ENCODE results near the gene SSBP2.
"Not testable (repeated sequence)": the region's sequence is repeated elsewhere in the genome, so short reads cannot be mapped to it uniquely, and the experiment has no call there.

Gene SSBP2

DNA sequence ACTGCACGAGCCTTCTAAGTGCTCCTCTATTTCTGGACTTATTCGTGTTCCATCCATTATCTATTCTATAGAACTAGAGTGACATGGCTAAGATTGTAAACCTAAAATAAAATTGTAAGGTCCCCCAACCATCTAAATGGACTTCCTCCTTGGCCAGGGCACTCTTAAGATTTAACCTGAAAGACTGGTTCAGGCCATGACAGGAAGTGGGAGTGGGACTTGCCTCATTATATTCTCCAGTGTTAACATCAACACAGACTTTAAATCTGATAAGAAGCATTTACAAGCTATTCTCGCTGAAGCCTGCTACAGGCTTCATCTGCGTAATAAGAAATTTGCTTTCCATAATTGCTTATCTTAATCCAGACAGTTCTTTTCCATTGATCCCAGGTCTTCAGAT, 117.0 kb downstream of the SSBP2 start:
- TF ChIP-seq, protein P1, sequence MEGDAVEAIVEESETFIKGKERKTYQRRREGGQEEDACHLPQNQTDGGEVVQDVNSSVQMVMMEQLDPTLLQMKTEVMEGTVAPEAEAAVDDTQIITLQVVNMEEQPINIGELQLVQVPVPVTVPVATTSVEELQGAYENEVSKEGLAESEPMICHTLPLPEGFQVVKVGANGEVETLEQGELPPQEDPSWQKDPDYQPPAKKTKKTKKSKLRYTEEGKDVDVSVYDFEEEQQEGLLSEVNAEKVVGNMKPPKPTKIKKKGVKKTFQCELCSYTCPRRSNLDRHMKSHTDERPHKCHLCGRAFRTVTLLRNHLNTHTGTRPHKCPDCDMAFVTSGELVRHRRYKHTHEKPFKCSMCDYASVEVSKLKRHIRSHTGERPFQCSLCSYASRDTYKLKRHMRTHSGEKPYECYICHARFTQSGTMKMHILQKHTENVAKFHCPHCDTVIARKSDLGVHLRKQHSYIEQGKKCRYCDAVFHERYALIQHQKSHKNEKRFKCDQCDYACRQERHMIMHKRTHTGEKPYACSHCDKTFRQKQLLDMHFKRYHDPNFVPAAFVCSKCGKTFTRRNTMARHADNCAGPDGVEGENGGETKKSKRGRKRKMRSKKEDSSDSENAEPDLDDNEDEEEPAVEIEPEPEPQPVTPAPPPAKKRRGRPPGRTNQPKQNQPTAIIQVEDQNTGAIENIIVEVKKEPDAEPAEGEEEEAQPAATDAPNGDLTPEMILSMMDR (IDR thresholded peaks at IDR 0.05; ENCODE audit: low read depth, low read length, missing control alignments) = no peak
- H3K4me3 ChIP-seq (ENCODE audit: low read depth, low read length) = no peak overlapping the region
- no peak for DNase-seq (ENCODE audit: low read depth)

DNA sequence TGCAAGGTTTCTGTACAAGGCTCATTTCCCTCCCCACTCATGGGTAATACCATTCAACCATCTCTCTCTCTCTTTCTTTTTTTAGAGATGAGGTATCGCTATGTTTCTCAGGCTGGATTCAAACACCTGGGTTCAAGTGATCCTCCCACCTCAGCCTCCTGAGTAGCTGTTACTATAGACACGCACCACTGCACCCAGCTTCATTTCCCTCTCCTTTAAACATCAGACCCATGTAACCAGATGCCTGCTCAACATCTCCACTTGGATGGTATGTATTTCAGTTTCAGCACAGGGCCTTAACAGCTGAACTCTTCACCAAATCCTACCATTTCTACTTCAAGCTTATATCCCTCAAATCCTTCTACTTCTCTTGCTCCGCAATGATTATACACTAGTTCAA, 117.4 kb downstream of the SSBP2 start:
- TF ChIP-seq, protein P1 (IDR thresholded peaks at IDR 0.05; ENCODE audit: low read depth, low read length, missing control alignments) = no peak
- no peak overlapping the region for H3K4me3 ChIP-seq (ENCODE audit: low read depth, low read length)
- DNase-seq (ENCODE audit: low read depth) = peak; percentile 19

DNA sequence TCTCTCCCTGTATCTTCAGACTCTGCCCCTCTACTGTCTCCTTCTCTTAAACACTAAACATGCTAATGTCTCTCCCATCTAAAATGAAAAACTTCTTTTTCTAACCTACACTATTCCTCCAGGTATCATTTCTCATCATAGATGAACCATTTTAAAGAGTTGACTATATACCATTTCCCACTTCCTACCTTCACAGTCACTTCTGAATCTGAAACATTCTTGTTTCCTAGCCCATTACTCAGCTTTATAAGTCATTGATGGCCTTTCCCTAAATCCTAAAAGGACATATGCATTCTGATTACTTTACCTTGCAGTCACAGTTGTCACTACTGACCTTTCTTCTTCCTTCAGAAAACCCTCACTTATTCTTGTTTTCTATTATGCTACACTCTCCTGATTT, 118.2 kb downstream of the SSBP2 start:
- TF ChIP-seq, protein P1 (IDR thresholded peaks at IDR 0.05; ENCODE audit: low read depth, low read length, missing control alignments) = no peak
- DNase-seq (ENCODE audit: low read depth) = no peak

DNA sequence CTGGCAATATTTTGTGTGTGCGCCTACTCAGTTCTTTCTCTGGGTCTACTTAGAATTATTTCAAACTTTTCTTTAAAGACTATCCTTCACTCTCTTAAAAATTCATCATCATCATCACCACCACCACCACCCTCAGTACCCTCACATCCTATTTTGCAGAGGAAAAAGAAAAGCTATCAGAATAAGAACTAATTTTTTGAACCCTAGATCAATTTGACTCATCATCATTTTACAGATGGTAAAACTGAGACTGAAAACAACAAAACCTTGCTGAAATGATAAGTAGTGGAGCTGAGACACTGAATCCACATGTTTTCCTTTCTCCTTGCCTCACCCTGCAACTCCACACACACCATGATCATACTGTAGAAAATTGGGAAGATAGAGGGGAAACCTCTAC, 119.3 kb downstream of the SSBP2 start:
- no peak overlapping the region for H3K4me3 ChIP-seq (ENCODE audit: low read depth, low read length)
- TF ChIP-seq, protein P1 (IDR thresholded peaks at IDR 0.05; ENCODE audit: low read depth, low read length, missing control alignments) = no peak
- no peak for DNase-seq (ENCODE audit: low read depth)

More for the DNA sequence above, 118.2 kb downstream of the SSBP2 start:
- H3K4me3 ChIP-seq (ENCODE audit: low read depth, low read length) = no peak overlapping the region

DNA sequence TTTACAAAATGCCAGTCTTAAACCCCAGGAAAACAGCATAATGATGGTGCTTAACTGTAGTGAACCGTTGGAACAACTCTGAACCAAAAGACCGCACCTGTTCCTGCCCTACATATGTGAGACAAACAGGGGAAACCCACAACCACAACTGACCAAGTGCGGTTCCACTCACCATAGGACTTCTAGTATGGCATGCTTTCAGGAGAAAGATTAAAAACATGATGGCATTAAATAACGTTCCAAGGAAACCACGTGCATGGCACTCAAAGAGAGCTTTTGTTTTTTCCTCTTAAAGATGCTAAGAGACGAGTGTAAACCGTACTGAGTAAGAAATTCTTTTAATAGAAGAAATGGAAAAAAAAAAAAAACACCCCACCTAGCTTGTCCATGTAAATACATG, 119.8 kb downstream of the SSBP2 start:
- H3K4me3 ChIP-seq (ENCODE audit: low read depth, low read length) = no peak overlapping the region; the same call in 1 of the 2 replicates
- TF ChIP-seq, protein P1 (IDR thresholded peaks at IDR 0.05; ENCODE audit: low read depth, low read length, missing control alignments) = no peak
- peak; percentile 57 for DNase-seq (ENCODE audit: low read depth)

DNA sequence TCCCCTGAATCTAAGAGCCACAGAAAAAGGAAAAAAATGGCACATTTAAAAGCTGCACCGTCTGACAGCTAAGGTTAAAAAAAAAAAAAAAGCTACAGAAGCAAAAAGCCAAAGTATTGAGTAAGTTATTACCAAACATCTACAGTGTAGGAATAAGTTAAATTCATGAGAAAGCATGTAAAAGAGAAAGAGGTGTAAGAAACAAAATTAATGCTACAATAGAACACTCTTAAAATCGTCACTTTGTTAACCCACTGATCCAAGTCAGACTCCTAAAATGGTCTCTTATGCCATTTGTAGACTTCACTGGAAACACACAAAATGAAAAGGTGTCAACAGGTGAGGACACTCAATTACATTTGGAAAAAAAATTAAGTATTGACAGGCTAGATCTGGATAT, 120.2 kb downstream of the SSBP2 start:
- H3K4me3 ChIP-seq (ENCODE audit: low read depth, low read length) = no peak overlapping the region
- TF ChIP-seq, protein P1 (IDR thresholded peaks at IDR 0.05; ENCODE audit: low read depth, low read length, missing control alignments) = no peak
- no peak for DNase-seq (ENCODE audit: low read depth)

DNA sequence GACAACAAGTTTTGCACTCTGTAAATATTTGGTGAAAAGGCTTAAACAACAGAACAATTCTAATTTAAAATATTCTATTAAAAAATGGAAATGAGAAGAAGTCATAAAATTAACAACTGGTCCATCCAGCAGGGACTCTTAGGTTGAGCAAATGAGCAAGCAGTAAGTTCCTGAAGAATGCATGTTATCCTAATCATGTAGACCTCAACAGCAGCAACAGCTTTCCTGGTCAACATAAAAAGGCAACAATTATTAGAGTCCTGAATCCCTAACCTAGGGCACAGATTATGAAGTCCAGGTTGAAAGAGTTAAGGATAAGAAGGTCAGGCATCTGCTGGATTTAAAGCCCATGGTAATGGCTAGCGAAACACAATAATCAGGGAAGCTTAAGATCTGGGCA, 120.9 kb downstream of the SSBP2 start:
- TF ChIP-seq, protein P1 (IDR thresholded peaks at IDR 0.05; ENCODE audit: low read depth, low read length, missing control alignments) = no peak
- no peak for DNase-seq (ENCODE audit: low read depth)
- no peak overlapping the region for H3K4me3 ChIP-seq (ENCODE audit: low read depth, low read length)

DNA sequence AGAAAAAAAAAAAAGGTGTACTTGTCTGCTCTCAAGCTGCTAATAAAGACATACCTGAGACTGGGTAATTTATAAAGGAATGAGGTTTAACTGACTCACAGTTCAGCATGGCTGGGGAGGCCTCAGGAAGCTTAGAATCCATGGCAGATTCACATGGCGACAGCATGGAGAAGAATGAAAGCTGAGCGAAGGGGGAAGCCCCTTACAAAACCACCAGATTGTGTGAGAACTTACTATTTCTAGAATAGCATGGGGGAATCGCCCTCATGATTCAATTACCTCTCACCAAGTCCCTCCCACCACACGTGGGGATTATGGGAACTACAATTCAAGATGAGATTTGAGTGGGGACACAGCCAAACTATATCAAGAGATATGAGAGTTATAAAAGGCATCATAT, 122.8 kb downstream of the SSBP2 start:
- H3K4me3 ChIP-seq (ENCODE audit: low read depth, low read length); DNase-seq (ENCODE audit: low read depth): not testable (repeated sequence)

Measured in GM12864 (cell line).